Effector CD8-positive, alpha-beta T cell (primary cell): ENCODE results near the gene CMSS1.

Experiments
- DNase-seq: peaks from one replicate; lab custom pipeline; 2025; lab: John Stamatoyannopoulos, UW

The CMSS1 gene

GRCh38 chr3:99852851-99853250 lies 35.2 kb downstream of the CMSS1 start:
- no peak for DNase-seq

- DNase-seq: no peak
Observed at GRCh38 chr3:99854756-99855298, 37.2 kb downstream of the CMSS1 start.

GRCh38 chr3:99855900-99856299 lies 38.2 kb downstream of the CMSS1 start:
- DNase-seq: no peak

- DNase-seq: no peak
Observed at GRCh38 chr3:99856437-99857220, 39.0 kb downstream of the CMSS1 start.

- no peak for DNase-seq
Observed at GRCh38 chr3:99857278-99857677, 39.6 kb downstream of the CMSS1 start.

GRCh38 chr3:99858469-99858868 lies 40.8 kb downstream of the CMSS1 start:
- DNase-seq: no peak

GRCh38 chr3:99859825-99860224 lies 42.2 kb downstream of the CMSS1 start:
- no peak for DNase-seq

GRCh38 chr3:99861216-99861615 lies 43.6 kb downstream of the CMSS1 start:
- no peak for DNase-seq

- no peak for DNase-seq
Observed at GRCh38 chr3:99862208-99862607, 44.5 kb downstream of the CMSS1 start.

- no peak for DNase-seq
Observed at GRCh38 chr3:99863002-99863401, 45.3 kb downstream of the CMSS1 start.

GRCh38 chr3:99863588-99863987 lies 45.9 kb downstream of the CMSS1 start:
- DNase-seq: no peak

GRCh38 chr3:99864289-99864688 lies 46.6 kb downstream of the CMSS1 start:
- no peak for DNase-seq

GRCh38 chr3:99865321-99865720 lies 47.7 kb downstream of the CMSS1 start:
- no peak for DNase-seq

GRCh38 chr3:99866261-99866761 lies 48.6 kb downstream of the CMSS1 start:
- no peak for DNase-seq

GRCh38 chr3:99867594-99868310 lies 50.1 kb downstream of the CMSS1 start:
- DNase-seq: no peak

GRCh38 chr3:99868311-99868646 lies 50.6 kb downstream of the CMSS1 start:
- DNase-seq: no peak

- no peak for DNase-seq
Observed at GRCh38 chr3:99869621-99870020, 52.0 kb downstream of the CMSS1 start.

- no peak for DNase-seq
Observed at GRCh38 chr3:99870712-99871111, 53.0 kb downstream of the CMSS1 start.

- no peak for DNase-seq
Observed at GRCh38 chr3:99871231-99872045, 53.8 kb downstream of the CMSS1 start.

GRCh38 chr3:99872923-99873254 lies 55.2 kb downstream of the CMSS1 start:
- DNase-seq: no peak

- no peak for DNase-seq
Observed at GRCh38 chr3:99873269-99874102, 55.8 kb downstream of the CMSS1 start.
